Karpas-422 (cell line): ENCODE data around the gene ANKRD1. TPM values are rescaled to one million over a fixed set of nuclear protein-coding genes. Genes with fewer than 3 reads are reported as not detected.
A peak's percentile ranks its signal among the peaks of the same experiment; 100 is the strongest.

Experiments
- DNase-seq: peaks from one replicate; pipeline ENCODE4 v3.0.0-alpha.2; 2015
- H2AFZ ChIP-seq: fragments of 200-600 bp; sonication (generic); 2 replicates; pipeline ENCODE4 v1.6.1; 2014; ENCODE audit warnings: antibody characterized with exemption, low read length, mixed read lengths
- H3K27ac ChIP-seq: fragments of 200-600 bp; sonication (generic); 2 replicates; pipeline ENCODE4 v1.5.1; 2014; ENCODE audit warnings: mild to moderate bottlenecking, low read length, moderate library complexity
- H3K27me3 ChIP-seq: fragments of 200-600 bp; sonication (generic); 2 replicates; pipeline ENCODE4 v1.6.1; 2014; ENCODE audit warnings: low read length, mixed read lengths
- H3K36me3 ChIP-seq: fragments of 200-600 bp; sonication (generic); 2 replicates; pipeline ENCODE4 v1.6.1; 2014; ENCODE audit warnings: low read length, mixed read lengths; ENCODE audit not compliant: insufficient read depth
- H3K4me1 ChIP-seq: fragments of 200-600 bp; sonication (generic); 2 replicates; pipeline ENCODE4 v1.6.1; 2014; ENCODE audit warnings: mild to moderate bottlenecking, low read length, mixed read lengths
- H3K4me2 ChIP-seq: fragments of 200-600 bp; sonication (generic); 2 replicates; pipeline ENCODE4 v1.6.1; 2014; ENCODE audit warnings: low read length, low read depth, mild to moderate bottlenecking; ENCODE audit not compliant: poor library complexity, severe bottlenecking
- H3K4me3 ChIP-seq: fragments of 200-600 bp; sonication (generic); 2 replicates; pipeline ENCODE4 v1.5.1; 2014; ENCODE audit warnings: mild to moderate bottlenecking, antibody characterized with exemption, low read length, mixed read lengths
- H3K79me2 ChIP-seq: fragments of 200-600 bp; sonication (generic); 2 replicates; pipeline ENCODE4 v1.6.1; 2014; ENCODE audit warnings: mild to moderate bottlenecking, low read length, mixed read lengths
- H3K9ac ChIP-seq: fragments of 200-600 bp; sonication (generic); 2 replicates; pipeline ENCODE4 v1.6.0; 2014; ENCODE audit warnings: low read length
- H3K9me2 ChIP-seq: fragments of 200-600 bp; sonication (generic), shearing (Covaris generic); replicated peaks from 2 replicates; pipeline ENCODE4 v1.6.0; 2014; ENCODE audit warnings: mild to moderate bottlenecking, low read length, moderate library complexity; ENCODE audit not compliant: insufficient read depth
- H3K9me3 ChIP-seq: fragments of 300-700, 200-600 bp; sonication (generic); 2 replicates; pipeline ENCODE4 v1.6.1; 2014; ENCODE audit warnings: low read length, mixed read lengths
- H4K20me1 ChIP-seq: fragments of 200-600 bp; sonication (generic); 2 replicates; pipeline ENCODE4 v1.6.1; 2014; ENCODE audit warnings: mild to moderate bottlenecking, antibody characterized with exemption, low read length, low read depth; ENCODE audit not compliant: insufficient read depth
- small RNA-seq: library from RNA; depleted of rRNA; stranded (forward); fragments of <200 nt; gene quantifications from one replicate; pipeline ENCODE3, GENCODE V24; 2014
- total RNA-seq: library from RNA; depleted of rRNA; stranded (reverse); fragments of >200 nt; shearing (Covaris generic); gene quantifications from 2 replicates; pipeline ENCODE4 v1.2.3, GENCODE V29; 2014; ENCODE audit warnings: low replicate concordance; rRNA removed

ANKRD1 gene
- total RNA-seq, 1 experiment from 2014 or later: not detected

DNA sequence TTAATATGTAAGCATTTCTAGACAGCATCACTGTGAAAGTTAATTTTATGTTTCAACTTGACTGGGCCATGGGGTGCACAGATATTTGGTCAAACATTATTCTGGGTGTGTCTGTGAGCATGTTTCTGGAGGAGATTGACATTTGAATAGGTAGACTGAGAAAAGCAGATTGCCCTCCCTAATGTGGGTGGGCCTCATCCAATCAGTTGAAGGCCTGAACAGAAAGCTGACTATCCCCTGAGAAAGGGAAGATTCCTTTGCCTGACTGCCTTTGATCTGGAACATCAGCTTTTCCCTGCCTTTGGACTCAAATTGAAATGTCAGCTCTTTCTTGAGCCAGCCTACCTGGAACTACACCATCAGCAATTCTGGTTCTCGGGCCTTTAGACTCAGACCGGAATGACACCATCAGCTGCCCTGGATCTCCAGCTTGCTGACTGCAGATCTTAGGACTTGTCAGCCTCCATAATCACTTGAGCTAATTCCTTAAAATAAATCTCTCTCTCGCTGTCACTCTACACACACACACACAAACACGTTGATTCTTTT, 54.8 kb downstream of the ANKRD1 start:
- Histone ChIP-seq H4K20me1 (no peaks in the 10 kb centered on the region), H3K4me2 (no peak overlapping the region), H3K36me3 (no peaks in the 10 kb centered on the region), H3K27me3 (no peaks in the 10 kb centered on the region), H3K27ac (no peak overlapping the region), H3K9ac (no peak overlapping the region), H3K4me1 (peaks cover 4% of the 10 kb centered on the region; the same call in 1 of the 2 replicates), H3K9me2 (no peaks in the 10 kb centered on the region), H3K4me3 (no peak overlapping the region), H2AFZ (no peak overlapping the region), H3K9me3 (no peaks in the 10 kb centered on the region), H3K79me2 (no peaks in the 10 kb centered on the region)
- DNase-seq: no peak

- Histone ChIP-seq H3K4me1 (no peaks in the 10 kb centered on the region), H3K9ac (no peak overlapping the region), H3K4me3 (no peak overlapping the region), H3K79me2 (no peaks in the 10 kb centered on the region), H3K9me2 (no peaks in the 10 kb centered on the region), H3K36me3 (no peaks in the 10 kb centered on the region), H3K9me3 (no peaks in the 10 kb centered on the region), H4K20me1 (no peaks in the 10 kb centered on the region), H3K27me3 (no peaks in the 10 kb centered on the region), H2AFZ (no peak overlapping the region), H3K4me2 (no peak overlapping the region), H3K27ac (no peak overlapping the region)
- DNase-seq: peak; percentile 51
These were observed 55.5 kb downstream of the ANKRD1 start for GRCh38 chr10:90865401-90865800.

DNA sequence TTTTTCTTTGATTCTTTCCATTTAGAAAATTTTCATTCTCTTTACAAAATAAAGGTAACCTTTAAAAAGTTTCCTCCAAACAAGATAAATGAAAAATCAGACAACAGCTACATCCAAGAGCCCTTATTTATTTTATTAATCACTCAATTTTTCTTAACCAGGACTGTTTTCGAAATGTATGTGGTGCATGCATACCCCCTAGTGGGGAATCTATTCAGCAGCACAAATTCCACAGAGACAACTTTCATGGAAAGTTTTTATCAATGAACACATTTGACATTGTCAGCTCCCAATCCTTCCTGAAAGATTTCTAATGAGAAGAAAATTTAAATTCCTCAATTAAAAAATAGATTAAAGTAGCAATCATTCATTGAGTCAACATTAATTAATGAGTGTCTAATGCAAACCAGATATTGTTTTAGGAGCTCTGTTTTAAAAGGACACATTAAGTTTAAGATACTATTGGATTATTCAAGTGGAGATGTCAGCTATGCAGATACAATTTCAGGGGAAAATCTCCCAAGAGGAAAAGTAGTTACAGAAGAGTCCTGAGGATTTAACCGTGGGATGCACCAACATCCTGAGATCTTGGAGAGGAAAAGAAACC, 57.9 kb downstream of the ANKRD1 start:
- no peaks in the 10 kb centered on the region for H4K20me1 ChIP-seq
- no peaks in the 10 kb centered on the region for H3K27me3 ChIP-seq
- H3K27ac ChIP-seq: no peak overlapping the region
- H3K9me3 ChIP-seq: no peaks in the 10 kb centered on the region
- no peak overlapping the region for H3K4me2 ChIP-seq
- no peaks in the 10 kb centered on the region for H3K9me2 ChIP-seq
- DNase-seq: peak; percentile 48
- no peak overlapping the region for H3K4me3 ChIP-seq
- no peaks in the 10 kb centered on the region for H3K4me1 ChIP-seq
- no peak overlapping the region for H2AFZ ChIP-seq
- no peak overlapping the region for H3K9ac ChIP-seq
- no peaks in the 10 kb centered on the region for H3K36me3 ChIP-seq
- no peaks in the 10 kb centered on the region for H3K79me2 ChIP-seq

Small RNA genes lying within 50 kb of the gene (small RNA-seq; reads per million reads assigned to genes)
- not detected for gene RF00019
- gene RNU6-740P: not detected

Other genes starting within 250 kb of the ANKRD1 start
- gene HTR7, start 63.0 kb downstream of the ANKRD1 start, total RNA-seq: 0.26 TPM in 1 of 2 replicates, not detected in the other
- gene RPP30, start 49.1 kb downstream of the ANKRD1 start, total RNA-seq: 18.9 and 23.3 TPM in 2 replicates